ENCODE data around the gene MICB.
"Not testable (repeated sequence)": the region's sequence is repeated elsewhere in the genome, so short reads cannot be mapped to it uniquely, and the experiment has no call there.

Gene MICB

GRCh38 chr6:31474871-31475286, 23.1 kb upstream of the MICB start:
- no peak for DNase-seq (ENCODE audit: low spot score)

- no peak for DNase-seq (ENCODE audit: low spot score)
Observed at GRCh38 chr6:31476515-31477139, 21.3 kb upstream of the MICB start.

- no peak for DNase-seq (ENCODE audit: low spot score)
Observed at GRCh38 chr6:31477521-31477920, 20.4 kb upstream of the MICB start.

GRCh38 chr6:31478186-31478950, 19.6 kb upstream of the MICB start:
- DNase-seq (ENCODE audit: low spot score) = no peak

GRCh38 chr6:31479151-31479932, 18.6 kb upstream of the MICB start:
- DNase-seq (ENCODE audit: low spot score) = no peak

GRCh38 chr6:31479933-31480535, 17.9 kb upstream of the MICB start:
- no peak for DNase-seq (ENCODE audit: low spot score)

- DNase-seq (ENCODE audit: low spot score) = no peak
Observed at GRCh38 chr6:31480574-31480973, 17.4 kb upstream of the MICB start.

GRCh38 chr6:31483392-31483791, 14.6 kb upstream of the MICB start:
- DNase-seq (ENCODE audit: low spot score) = no peak

- DNase-seq (ENCODE audit: low spot score) = no peak
Observed at GRCh38 chr6:31485055-31485454, 12.9 kb upstream of the MICB start.

GRCh38 chr6:31486065-31486837, 11.7 kb upstream of the MICB start:
- not testable (repeated sequence) for DNase-seq (ENCODE audit: low spot score)

- DNase-seq (ENCODE audit: low spot score) = not testable (repeated sequence)
Observed at GRCh38 chr6:31487674-31488073, 10.3 kb upstream of the MICB start.

- no peak for DNase-seq (ENCODE audit: low spot score)
Observed at GRCh38 chr6:31489086-31489485, 8.9 kb upstream of the MICB start.

- no peak for DNase-seq (ENCODE audit: low spot score)
Observed at GRCh38 chr6:31490115-31490873, 7.7 kb upstream of the MICB start.

- not testable (repeated sequence) for DNase-seq (ENCODE audit: low spot score)
Observed at GRCh38 chr6:31493550-31493874, 4.4 kb upstream of the MICB start.

GRCh38 chr6:31493875-31494694, 3.9 kb upstream of the MICB start:
- peak; percentile 35 for DNase-seq (ENCODE audit: low spot score)

GRCh38 chr6:31495580-31495979, 2.4 kb upstream of the MICB start:
- DNase-seq (ENCODE audit: low spot score) = no peak

- not testable (repeated sequence) for DNase-seq (ENCODE audit: low spot score)
Observed at GRCh38 chr6:31496826-31497225, 1.1 kb upstream of the MICB start.

GRCh38 chr6:31498748-31499147, 803 bp downstream of the MICB start:
- no peak for DNase-seq (ENCODE audit: low spot score)

GRCh38 chr6:31499648-31500047, 1.7 kb downstream of the MICB start:
- DNase-seq (ENCODE audit: low spot score) = not testable (repeated sequence)

GRCh38 chr6:31502586-31502985, 4.6 kb downstream of the MICB start:
- DNase-seq (ENCODE audit: low spot score) = no peak
